ENCODE measurements around the gene SIK3. TPM values are rescaled to one million over a fixed set of nuclear protein-coding genes. Genes with fewer than 3 reads are reported as not detected.

The SIK3 gene
- total and polyA plus RNA-seq, 2 experiments from 2014 or later: 6.1 to 33.9 TPM

DNA sequence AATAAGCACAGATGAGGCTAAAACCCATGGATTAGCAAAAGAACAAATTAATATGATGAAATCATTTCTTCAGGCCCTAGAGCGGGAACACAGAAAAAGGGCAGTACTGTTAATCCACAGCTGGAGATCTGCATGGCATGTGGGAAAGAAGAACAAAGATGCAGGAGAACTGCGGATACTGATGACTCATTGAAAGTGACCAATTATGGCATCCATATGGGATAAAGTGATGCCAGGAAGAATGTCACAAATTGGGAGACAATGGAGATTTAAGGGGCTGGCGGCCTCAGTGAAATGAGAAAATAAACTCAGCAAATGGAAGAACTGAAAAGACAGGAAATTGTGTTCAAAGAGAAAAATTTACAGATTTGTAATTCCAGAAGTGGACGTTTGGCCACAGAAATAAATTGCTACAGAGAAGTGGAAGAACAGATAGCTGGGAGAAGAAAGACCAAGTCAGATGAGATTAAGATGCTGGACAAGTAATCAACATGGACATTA, 39.4 kb downstream of the SIK3 start (continued):
- TF ChIP-seq, protein P1, sequence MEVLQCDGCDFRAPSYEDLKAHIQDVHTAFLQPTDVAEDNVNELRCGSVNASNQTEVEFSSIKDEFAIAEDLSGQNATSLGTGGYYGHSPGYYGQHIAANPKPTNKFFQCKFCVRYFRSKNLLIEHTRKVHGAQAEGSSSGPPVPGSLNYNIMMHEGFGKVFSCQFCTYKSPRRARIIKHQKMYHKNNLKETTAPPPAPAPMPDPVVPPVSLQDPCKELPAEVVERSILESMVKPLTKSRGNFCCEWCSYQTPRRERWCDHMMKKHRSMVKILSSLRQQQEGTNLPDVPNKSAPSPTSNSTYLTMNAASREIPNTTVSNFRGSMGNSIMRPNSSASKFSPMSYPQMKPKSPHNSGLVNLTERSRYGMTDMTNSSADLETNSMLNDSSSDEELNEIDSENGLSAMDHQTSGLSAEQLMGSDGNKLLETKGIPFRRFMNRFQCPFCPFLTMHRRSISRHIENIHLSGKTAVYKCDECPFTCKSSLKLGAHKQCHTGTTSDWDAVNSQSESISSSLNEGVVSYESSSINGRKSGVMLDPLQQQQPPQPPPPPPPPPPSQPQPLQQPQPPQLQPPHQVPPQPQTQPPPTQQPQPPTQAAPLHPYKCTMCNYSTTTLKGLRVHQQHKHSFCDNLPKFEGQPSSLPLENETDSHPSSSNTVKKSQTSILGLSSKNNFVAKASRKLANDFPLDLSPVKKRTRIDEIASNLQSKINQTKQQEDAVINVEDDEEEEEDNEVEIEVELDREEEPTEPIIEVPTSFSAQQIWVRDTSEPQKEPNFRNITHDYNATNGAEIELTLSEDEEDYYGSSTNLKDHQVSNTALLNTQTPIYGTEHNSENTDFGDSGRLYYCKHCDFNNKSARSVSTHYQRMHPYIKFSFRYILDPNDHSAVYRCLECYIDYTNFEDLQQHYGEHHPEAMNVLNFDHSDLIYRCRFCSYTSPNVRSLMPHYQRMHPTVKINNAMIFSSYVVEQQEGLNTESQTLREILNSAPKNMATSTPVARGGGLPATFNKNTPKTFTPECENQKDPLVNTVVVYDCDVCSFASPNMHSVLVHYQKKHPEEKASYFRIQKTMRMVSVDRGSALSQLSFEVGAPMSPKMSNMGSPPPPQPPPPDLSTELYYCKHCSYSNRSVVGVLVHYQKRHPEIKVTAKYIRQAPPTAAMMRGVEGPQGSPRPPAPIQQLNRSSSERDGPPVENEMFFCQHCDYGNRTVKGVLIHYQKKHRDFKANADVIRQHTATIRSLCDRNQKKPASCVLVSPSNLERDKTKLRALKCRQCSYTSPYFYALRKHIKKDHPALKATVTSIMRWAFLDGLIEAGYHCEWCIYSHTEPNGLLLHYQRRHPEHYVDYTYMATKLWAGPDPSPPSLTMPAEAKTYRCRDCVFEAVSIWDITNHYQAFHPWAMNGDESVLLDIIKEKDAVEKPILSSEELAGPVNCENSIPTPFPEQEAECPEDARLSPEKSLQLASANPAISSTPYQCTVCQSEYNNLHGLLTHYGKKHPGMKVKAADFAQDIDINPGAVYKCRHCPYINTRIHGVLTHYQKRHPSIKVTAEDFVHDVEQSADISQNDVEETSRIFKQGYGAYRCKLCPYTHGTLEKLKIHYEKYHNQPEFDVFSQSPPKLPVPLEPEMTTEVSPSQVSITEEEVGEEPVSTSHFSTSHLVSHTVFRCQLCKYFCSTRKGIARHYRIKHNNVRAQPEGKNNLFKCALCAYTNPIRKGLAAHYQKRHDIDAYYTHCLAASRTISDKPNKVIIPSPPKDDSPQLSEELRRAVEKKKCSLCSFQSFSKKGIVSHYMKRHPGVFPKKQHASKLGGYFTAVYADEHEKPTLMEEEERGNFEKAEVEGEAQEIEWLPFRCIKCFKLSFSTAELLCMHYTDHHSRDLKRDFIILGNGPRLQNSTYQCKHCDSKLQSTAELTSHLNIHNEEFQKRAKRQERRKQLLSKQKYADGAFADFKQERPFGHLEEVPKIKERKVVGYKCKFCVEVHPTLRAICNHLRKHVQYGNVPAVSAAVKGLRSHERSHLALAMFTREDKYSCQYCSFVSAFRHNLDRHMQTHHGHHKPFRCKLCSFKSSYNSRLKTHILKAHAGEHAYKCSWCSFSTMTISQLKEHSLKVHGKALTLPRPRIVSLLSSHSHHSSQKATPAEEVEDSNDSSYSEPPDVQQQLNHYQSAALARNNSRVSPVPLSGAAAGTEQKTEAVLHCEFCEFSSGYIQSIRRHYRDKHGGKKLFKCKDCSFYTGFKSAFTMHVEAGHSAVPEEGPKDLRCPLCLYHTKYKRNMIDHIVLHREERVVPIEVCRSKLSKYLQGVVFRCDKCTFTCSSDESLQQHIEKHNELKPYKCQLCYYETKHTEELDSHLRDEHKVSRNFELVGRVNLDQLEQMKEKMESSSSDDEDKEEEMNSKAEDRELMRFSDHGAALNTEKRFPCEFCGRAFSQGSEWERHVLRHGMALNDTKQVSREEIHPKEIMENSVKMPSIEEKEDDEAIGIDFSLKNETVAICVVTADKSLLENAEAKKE (CRISPR knock-in tag; IDR thresholded peaks at IDR 0.05): no peak

DNA sequence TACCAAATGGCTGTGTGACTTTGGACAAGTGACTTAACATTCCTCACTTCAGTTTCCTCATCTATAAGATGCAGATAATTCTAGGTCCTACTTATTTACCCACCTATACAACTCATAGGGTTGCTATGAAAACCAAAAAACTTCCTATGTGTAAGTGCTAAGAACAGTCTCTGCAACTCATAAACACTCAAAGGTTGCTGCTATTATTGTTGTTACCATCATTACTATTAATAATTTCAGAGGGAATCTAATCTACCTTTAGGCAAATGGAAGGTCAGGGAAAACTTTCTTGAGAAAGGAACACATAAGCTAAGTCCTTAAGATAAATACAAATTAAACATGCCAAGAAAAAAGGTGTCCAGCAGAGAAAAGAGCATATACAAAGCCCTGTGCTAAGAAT, 40.5 kb downstream of the SIK3 start:
- Histone ChIP-seq H2AFZ (no peak overlapping the region), H3F3A (replicated peaks; ENCODE audit: low read depth) (no peaks in the 10 kb centered on the region), H4K20me1 (replicated peaks; ENCODE audit: insufficient read depth) (peaks cover 19% of the 10 kb centered on the region; the same call in 1 of the 2 replicates), H3K9me2 (ENCODE audit: insufficient read depth) (no peaks in the 10 kb centered on the region), H3K27me3 (ENCODE audit: insufficient read depth) (no peaks in the 10 kb centered on the region), H3K79me2 (replicated peaks; ENCODE audit: insufficient read depth) (peaks cover 91% of the 10 kb centered on the region), H3K4me3 (no peak overlapping the region), H3K4me1 (ENCODE audit: insufficient read depth) (peaks cover 6% of the 10 kb centered on the region; the same call in 1 of the 2 replicates), H3K36me3 (ENCODE audit: insufficient read depth) (no peaks in the 10 kb centered on the region), H3K4me2 (no peak overlapping the region), H3K27ac (ENCODE audit: low read depth) (no peak overlapping the region)
- Mint-ChIP-seq H3K4me1 (peaks cover 11% of the 10 kb centered on the region), H3K36me3 (ENCODE audit: low read depth) (no peaks in the 10 kb centered on the region), H3K9me3 (no peaks in the 10 kb centered on the region), H3K27me3 (ENCODE audit: insufficient read depth, low read depth, poor library complexity) (no peaks in the 10 kb centered on the region), H3K4me3 (no peak overlapping the region), H3K27ac (no peak overlapping the region)
- ATAC-seq (no peak), DNase-seq (ENCODE audit: low spot score) (no peak)
- TF ChIP-seq STAT1 (IDR thresholded peaks at IDR 0.05; ENCODE audit: unreplicated experiment) (no peak), EZH2 (IDR thresholded peaks at IDR 0.05; ENCODE audit: low read depth, unreplicated experiment) (no peak), NANOG (IDR thresholded peaks at IDR 0.05; ENCODE audit: borderline replicate concordance) (no peak), JUNB (IDR thresholded peaks at IDR 0.05; ENCODE audit: unreplicated experiment) (no peak), CREB1 (CRISPR knock-in tag; IDR thresholded peaks at IDR 0.05; ENCODE audit: low read depth) (no peak)
- TF ChIP-seq, protein P2, sequence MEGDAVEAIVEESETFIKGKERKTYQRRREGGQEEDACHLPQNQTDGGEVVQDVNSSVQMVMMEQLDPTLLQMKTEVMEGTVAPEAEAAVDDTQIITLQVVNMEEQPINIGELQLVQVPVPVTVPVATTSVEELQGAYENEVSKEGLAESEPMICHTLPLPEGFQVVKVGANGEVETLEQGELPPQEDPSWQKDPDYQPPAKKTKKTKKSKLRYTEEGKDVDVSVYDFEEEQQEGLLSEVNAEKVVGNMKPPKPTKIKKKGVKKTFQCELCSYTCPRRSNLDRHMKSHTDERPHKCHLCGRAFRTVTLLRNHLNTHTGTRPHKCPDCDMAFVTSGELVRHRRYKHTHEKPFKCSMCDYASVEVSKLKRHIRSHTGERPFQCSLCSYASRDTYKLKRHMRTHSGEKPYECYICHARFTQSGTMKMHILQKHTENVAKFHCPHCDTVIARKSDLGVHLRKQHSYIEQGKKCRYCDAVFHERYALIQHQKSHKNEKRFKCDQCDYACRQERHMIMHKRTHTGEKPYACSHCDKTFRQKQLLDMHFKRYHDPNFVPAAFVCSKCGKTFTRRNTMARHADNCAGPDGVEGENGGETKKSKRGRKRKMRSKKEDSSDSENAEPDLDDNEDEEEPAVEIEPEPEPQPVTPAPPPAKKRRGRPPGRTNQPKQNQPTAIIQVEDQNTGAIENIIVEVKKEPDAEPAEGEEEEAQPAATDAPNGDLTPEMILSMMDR (conservative IDR thresholded peaks at IDR 0.05; ENCODE audit: low read depth in 2 of 2): no peak

Data from GM23338 (cell line).